Epithelial cell of prostate (primary cell): ENCODE results near the gene GHDC.
"Not testable (repeated sequence)": the region's sequence is repeated elsewhere in the genome, so short reads cannot be mapped to it uniquely, and the experiment has no call there.

Experiments used
- DNase-seq: peaks from one replicate; pipeline ENCODE4 v3.0.0-alpha.2; 2011; ENCODE audit warnings: low read depth, low spot score
- H3K27ac ChIP-seq: fragments of 450-650 bp; 2 replicates; pipeline ENCODE4 v1.5.1; 2017; ENCODE audit warnings: mild to moderate bottlenecking

GHDC gene, protein sequence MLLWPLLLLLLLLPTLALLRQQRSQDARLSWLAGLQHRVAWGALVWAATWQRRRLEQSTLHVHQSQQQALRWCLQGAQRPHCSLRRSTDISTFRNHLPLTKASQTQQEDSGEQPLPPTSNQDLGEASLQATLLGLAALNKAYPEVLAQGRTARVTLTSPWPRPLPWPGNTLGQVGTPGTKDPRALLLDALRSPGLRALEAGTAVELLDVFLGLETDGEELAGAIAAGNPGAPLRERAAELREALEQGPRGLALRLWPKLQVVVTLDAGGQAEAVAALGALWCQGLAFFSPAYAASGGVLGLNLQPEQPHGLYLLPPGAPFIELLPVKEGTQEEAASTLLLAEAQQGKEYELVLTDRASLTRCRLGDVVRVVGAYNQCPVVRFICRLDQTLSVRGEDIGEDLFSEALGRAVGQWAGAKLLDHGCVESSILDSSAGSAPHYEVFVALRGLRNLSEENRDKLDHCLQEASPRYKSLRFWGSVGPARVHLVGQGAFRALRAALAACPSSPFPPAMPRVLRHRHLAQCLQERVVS

DNA sequence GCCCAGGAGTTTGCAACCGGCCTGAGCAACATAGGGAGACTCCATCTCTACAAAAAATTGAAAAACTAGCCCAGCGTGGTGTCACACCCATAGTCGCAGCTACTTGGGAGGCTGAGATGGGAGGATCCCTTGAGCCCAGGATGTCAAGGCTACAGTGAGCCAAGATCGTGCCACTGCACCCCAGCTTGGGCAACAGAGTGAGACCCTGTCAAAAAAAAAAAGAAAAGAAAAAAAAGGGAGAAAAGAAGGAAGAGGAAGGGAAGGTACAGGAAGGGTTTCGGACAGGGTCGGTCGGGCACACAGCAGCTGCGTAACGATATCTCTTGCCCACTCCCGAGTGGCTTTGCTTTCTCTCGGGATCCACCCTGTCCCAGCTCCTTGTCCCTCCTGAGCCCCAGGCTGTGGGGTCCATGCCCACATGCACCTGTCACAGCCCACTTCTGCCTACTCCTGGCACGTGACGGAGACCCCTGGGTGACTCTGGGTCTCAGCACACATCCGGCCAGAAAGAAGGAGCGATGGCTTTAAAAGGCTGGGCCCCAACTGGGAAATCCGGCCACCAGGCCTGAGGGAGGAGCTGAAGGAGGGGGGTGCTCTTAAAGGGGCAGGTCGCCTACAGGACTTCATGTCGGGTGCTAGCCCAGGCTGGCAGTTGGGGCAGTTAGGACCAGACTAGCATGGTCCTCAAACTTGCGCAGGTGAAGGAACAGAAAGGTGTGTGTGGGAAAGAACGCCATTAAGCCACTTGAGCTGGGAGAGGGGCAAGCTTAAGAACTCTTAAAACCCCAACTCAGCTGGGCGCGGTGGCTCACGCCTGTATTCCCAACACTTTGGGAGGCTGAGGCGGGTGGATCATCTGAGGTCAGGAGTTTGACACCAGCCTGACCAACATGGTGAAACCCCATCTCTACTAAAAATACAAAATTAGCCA, at the start of gene GHDC:
TSS of gene GHDC (minus strand) at position 526 of the 931 bp plus-strand sequence. CDS start 913 bp downstream, outside the sequence.
- DNase-seq: no peak
- H3K27ac ChIP-seq: no peak within 1 kb of the TSS

DNA sequence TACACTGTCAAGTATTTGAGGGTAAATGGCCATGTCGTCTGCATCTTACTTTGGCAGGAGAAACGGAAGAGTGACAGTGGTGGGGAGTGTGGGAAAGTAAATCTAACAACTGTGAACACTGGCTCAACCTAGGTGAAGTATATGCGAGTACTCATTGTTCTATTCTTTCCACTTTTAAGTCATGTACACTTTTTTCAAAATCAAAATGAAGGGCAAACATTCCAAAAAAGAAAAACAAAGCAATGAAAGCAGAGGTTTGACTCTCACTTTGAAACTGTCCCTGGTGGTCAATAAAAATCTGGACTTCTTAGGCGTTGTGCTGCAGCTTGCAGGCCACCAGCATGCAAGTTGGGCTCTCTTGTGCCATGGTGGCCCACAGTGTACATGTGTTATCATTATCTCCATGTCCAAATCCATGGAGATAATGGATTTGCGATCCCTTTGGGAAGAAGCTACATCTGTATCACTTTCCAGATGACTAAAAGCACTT, 49.2 kb upstream of the GHDC start:
- no peak for DNase-seq
- no peak overlapping the region for H3K27ac ChIP-seq

DNA sequence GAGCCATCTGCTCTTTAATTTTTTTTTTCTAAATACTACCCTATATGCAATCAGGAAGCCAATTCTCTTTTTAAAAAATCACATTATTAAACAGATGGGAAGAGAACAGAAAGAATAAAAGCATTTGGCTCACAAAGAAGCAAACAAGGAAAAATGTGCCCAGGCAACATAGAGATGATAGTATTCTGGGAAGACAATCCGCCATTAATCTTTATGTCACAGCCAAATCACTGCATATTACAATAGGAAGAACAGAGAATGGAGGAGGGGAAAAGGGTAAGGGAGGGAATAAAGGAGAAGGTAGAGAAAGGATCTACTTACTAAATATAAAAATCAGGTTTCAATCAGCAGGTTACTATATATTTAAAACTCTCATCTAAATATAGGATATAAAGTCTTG, 47.6 kb upstream of the GHDC start:
- H3K27ac ChIP-seq: no peak overlapping the region
- DNase-seq: no peak

DNA sequence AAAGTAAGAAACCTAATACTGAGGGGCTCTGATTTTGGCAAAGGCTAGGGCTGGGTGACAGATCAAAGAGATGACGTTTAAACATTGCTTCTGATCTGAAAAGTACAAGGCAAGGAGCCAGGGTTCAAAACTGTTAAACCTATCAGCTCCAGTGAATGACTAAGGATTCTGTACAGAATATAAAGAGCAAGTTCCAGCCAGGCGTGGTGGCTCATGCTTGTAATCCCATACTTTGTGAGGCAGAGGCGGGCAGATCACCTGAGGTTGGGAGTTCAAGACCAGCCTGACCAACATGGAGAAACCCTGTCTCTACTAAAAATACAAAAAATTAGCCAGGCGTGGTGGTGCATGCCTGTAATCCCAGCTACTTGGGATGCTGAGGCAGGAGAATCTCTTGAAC, 46.6 kb upstream of the GHDC start:
- H3K27ac ChIP-seq, DNase-seq: not testable (repeated sequence)

DNA sequence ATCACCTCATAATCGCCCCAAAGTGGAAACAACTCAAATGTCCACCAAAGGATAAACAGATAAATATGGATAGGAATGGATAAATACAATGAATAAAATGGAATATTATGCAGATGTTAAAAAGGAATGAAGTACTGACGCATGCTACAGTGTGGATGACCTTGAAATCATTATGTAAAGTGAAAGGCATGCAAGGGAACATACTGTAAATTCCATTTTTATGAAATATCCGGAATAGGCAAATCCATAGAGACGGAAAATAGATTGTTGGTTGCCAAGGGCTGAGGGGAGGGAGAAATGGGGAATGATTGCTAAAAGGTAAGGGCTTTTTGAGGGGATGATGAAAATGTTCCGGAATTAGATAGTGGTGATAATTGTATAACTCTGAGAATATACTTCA, 45.9 kb upstream of the GHDC start:
- no peak for DNase-seq
- H3K27ac ChIP-seq: no peak overlapping the region

DNA sequence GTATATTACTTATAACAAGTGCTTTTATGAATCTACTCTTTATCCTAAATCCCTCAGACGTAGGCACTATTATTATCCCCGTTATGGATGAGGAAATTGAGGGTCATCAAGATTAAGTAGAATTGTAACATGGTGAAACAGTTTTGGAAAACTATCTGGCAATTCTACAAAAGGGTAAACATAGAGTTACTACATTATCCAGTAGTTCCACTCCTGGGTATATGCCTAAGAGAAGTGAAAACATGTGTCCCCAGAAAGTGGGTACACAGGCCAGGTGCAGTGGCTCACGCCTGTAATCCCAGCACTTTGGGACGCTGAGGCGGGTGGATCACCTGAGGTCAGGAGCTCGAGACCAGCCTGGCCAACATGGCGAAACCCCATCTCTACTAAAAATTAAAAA, 45.3 kb upstream of the GHDC start:
- DNase-seq, H3K27ac ChIP-seq: not testable (repeated sequence)

DNA sequence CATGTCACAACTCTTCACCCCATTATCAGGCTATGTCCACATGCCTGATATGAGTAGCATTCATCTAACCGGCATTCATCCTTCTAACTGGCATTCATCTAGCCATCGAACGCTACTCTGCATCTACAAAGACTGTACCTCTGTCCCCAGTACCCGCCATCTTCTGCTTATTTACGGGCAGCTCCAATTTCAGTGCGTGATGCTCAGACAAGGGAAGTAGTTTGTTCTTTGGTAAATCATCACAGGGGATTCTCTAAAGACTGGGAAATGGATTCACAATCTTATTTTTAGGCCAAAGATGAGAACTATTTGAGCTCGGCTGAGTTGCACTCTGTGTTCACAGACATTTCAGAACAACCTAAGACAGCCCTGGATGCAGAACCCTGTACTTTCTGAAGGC, 42.5 kb upstream of the GHDC start:
- no peak for DNase-seq
- H3K27ac ChIP-seq: no peak overlapping the region

DNA sequence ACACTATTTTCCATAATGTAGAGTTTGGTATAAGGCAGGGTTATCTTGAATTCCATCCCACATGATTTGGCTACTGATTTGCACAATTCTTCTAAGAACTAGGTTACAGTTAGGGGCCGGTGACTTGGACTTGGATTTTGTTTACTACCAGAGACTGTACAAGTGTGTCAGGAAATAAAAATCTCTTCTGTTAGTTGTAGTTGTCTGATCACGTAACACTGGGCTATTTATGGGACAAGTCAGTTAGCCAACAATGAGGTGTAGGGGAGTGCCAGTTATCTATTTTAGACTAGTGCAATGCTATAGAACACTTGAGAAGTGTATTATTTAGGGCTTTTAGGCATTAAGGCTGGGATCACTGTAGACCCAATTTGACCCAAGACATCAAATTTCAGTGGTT, 39.7 kb upstream of the GHDC start:
- DNase-seq: no peak
- H3K27ac ChIP-seq: no peak overlapping the region

DNA sequence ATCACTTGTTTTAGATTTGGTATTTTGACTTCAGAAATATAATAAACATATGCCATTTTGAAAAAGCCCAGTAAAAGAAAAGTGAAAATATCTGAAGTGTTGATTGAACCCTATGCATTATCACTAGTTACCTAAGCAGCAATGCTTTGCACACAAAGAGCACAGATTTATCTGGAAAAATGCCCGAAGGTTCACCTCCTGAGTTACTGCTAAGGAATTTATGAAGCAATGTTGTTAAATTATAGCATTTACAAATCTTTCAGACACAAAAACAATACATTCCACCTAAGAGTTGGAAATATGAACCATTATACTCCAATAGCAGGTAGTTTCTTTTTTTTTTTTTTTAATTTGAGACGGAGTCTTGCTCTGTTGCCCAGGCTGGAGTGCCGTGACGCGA, 38.9 kb upstream of the GHDC start:
- no peak overlapping the region for H3K27ac ChIP-seq
- no peak for DNase-seq

DNA sequence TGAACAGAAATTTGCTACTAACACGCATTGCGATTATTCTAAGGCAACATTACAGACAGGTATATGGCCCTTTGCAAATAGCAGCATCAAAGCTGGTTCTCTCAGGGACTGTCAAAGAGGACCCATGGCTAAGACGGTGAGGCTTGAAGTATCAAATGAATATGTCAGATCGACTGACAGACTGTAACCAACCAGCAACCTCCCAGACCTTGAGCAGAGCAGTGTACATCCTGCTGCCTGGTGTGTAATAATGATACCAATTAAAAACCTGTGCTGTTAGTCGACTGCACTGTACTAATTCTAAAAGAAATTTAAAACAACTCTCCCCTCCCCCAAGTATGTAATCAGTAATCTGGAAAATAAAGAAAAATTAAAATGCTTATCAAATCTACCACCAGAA, 35.9 kb upstream of the GHDC start:
- H3K27ac ChIP-seq: no peak overlapping the region
- DNase-seq: no peak

DNA sequence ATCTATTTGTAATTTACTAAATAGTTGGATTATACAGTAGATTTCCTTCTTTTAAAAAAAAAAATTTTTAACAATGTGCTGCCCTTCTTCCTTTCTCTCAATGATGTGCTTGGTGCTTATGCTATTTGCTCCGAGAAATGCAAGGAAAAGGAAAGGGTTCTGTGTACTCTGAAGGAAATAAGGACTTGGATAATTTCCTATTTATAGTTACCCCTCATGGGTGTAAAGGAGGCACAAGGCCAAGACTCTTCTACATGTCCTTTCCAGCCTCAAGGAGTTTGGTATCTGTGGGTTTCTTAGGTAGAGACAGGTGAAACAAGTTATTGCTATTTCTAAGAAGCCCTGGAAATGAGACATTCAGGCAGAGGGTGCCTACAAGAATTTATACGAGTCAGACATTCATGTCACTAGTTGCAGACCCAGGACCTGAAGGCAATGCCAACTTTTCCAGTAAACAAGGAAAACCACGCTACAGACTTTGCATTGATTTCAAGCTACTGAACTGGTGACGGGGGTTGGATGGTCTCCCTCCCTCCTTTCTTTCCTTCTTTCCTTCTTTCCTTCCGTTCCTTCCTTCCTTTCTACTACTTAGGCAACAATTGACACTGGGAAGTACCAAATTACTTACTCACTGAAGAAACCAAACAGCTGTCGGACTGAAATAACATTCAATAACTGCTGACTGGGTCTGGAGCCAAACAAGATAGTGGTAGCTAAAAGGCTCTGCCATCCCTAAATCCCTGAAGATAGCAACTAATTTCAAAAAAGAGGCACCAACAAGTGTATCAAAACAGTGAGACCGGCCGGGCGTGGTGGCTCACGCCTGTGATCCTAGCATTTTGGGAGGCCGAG, 33.8 kb upstream of the GHDC start:
- no peak overlapping the region for H3K27ac ChIP-seq

DNA sequence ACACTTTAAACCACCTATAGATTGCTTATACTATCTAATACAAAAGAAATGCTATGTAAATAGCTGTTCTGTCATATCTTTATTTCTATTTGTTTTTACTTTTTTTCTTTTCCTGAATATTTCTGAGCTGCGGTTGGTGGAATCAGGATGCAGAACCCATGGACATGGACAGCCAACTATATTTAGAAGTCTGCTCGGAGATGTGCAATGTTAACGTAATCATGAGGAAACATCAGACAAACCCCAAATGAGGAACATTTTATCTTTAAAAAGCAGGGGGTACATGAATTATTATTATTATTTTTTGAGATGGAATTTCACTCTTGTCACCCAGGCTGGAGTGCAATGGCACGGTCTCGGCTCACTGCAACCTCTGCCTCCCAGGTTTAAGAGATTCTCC, 31.4 kb upstream of the GHDC start:
- DNase-seq: no peak
- no peak overlapping the region for H3K27ac ChIP-seq

More for the DNA sequence above, 33.8 kb upstream of the GHDC start:
- DNase-seq: no peak

DNA sequence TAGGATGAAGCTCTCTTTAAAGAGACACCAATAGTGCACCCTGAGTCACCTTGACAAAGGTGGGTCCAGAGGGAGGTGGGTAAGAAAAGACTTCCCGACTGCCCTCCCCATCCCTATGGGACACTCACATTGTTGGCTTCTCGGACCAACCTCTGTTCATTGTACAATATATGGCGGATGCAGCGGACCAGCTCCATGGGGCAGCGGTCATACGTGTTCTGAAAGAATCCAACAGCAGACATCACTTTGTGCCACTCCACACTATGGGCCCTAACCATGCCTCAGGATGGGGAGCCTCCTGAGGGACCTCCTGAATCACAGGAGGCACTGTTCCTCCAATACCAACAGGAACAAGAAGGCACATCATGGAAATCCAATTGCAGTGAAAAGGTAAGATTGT, 30.4 kb upstream of the GHDC start:
- H3K27ac ChIP-seq: no peak overlapping the region
- no peak for DNase-seq

DNA sequence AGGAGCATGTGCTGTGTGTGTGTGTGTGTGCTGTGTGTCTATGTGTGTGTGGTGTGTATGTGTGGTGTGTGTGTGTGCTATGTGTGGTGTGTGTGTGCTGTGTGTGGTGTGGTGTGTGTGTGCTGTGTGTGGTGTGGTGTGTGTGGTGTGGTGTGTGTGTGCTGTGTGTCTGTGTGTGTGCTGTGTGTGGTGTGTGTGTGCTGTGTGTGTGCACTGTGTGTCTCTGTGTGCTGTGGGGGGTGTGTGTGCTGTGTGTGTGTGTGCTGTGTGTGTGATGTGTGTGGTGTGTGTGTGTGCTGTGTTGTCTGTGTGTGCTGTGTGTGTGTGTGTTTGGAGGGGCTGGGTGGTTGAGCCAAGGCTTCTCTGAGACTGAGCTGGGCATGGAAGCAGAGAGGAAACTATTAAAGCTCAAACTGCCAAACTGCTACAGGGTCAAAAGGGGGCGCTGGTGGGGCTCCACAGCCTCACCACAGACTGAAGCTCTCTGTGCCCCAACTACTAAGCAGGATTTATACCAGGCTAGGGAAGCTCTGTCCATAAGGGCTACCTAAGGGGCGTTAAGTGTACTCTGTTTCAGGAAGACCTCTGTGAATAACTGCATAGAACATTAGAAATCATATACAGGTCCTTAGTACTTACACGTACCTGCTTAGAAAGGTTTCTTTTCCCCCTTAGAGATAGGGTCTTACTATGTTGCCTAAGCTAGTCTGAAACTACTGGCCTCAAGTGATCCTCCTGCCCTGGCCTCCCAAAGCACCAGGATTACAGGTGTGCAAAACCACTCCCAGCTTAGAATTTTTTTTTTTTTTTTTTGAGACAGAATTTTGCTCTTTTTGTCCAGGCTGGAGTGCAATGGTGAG, 27.8 kb upstream of the GHDC start:
- H3K27ac ChIP-seq: no peak overlapping the region
- DNase-seq: no peak

DNA sequence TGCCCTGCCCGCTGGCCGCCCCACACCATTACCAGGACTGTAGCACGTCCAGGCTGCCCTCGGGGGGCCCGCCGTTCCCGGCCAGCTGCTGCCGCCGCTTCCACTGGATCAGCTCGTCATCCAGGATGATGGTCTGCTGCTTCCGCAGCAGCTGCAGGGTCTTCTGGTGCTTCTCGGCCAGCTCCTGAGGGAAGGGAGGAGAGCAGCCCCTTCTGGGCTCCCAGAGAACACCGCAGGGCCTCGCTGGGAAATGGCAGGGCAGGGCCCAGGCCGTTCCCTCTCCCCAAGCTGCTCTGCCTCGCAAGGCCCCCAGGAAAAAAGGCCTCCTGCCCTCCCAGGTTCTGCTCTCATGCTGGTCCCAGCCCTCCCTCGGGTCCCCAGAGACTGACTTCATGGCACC, 25.0 kb upstream of the GHDC start:
- H3K27ac ChIP-seq, DNase-seq: not testable (repeated sequence)

DNA sequence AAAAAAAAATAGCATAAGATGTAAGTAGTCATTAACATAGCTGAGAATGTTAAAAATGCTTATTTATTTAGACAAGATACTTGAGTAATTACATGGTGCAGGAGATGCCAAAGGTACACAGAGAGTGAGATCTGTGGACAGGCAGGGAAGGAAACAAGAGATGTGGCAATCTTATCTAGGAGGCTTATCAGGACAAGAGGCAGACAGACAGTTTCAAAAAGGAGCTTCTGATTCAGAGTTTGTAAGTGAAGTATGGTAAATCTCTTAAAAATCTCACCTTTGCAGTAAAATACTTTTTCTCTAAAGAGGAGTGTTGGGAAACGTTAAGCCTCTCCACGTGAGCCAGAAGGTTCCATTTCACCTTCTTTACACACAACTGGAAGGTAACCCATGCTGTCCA, 19.9 kb upstream of the GHDC start:
- DNase-seq: no peak
- H3K27ac ChIP-seq: no peak overlapping the region

DNA sequence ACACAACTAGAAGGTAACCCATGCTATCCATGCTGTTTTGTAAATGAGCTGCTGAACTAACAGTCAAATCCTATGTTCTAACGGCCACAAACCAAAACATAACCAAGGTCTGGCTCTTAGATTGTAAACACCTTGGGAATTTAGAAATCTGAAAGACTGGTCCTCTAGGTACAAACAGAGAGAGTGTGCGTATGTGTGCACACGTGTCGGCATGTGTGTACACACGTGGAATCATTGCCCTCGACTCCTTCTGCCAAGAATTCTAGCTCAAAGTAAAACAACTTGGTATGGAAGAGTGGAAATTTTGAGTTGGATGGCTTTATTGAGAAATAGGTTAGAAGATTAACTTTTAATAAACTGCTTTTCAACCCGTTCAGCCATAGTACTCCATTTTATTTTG, 18.1 kb upstream of the GHDC start:
- DNase-seq: no peak
- H3K27ac ChIP-seq: no peak overlapping the region

DNA sequence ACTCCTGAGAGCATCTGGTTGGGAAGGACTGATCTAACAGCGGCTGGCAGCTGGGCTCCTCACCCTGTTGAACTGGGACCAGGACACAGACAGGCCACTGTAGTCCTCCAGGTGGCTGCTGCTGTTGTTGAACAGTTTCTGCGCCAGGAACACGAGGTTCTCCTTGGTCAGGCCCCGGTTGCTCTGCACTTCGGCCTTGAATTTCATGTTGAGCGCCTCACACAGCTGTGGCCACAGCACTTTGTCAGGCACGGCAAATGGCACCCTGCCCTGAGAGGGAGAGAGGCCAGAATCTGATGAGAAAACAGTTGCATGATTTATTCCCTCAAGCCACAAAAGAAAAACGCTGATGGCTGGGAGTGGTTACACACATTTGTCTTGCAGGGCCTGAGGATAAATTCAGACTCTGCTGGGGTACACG, 17.6 kb upstream of the GHDC start:
- DNase-seq: not testable (repeated sequence)

DNA sequence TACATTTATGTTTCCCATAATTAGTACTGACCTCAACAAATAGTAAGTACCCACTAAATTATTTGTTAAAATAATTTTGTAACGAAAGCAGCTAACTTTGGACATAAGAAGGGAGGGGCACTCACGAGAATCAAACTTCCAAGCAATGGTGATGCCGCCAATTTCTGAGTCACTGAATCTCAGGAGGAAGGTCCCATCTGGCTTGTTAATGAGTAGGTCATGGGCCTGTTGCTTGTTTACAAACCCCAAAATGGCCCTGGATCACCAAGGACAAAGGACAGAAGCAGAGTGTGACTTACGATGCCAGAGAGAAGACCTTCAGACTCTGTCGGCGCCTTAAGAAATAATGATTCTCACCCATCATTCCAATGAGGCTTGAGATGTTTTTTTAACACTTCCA, 15.8 kb upstream of the GHDC start:
- no peak overlapping the region for H3K27ac ChIP-seq
- no peak for DNase-seq

More for the DNA sequence above, 17.6 kb upstream of the GHDC start:
- H3K27ac ChIP-seq: not testable (repeated sequence)
